ENCODE results near the gene HPD.
A peak's percentile ranks its signal among the peaks of the same experiment; 100 is the strongest.

The HPD gene

DNA sequence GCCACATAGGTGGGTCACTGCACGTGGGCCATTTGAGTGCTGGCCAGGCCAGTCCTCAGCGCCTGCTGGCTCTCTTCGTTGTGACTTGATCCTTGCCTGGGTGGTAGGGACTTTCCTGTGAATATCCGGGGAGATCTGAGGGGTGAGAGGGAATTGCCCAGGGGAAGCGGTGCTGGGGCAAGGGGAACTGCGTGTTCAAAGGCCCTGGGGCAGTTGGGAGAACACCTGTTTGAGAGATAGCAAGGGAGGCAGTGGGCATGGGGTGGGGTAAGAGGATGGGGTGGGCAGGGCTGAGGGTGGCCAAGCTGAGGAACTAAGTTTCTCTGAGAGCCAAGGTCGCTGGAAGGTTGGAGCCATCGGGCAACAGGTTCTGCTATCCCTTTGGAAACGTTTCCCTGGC is 29.8 kb downstream of the HPD start:
- no peaks in the 10 kb centered on the region for H3K27me3 Mint-ChIP-seq (ENCODE audit: low read depth)
- peaks cover 53% of the 10 kb centered on the region for H3K36me3 Mint-ChIP-seq (ENCODE audit: low read depth)
- no peaks in the 10 kb centered on the region for H3K4me1 Mint-ChIP-seq (ENCODE audit: low read depth)
- no peak overlapping the region for H3K4me3 Mint-ChIP-seq
- no peak for DNase-seq (ENCODE audit: low spot score)
- H3K9me3 Mint-ChIP-seq, result no peaks in the 10 kb centered on the region
- H3K27ac Mint-ChIP-seq, result no peak overlapping the region

GRCh38 chr12:121828306-121828705 is 30.4 kb downstream of the HPD start:
- Mint-ChIP-seq H3K36me3 (ENCODE audit: low read depth) (peaks cover 57% of the 10 kb centered on the region), H3K27me3 (ENCODE audit: low read depth) (no peaks in the 10 kb centered on the region), H3K9me3 (no peaks in the 10 kb centered on the region), H3K27ac (no peak overlapping the region), H3K4me3 (no peak overlapping the region), H3K4me1 (ENCODE audit: low read depth) (no peaks in the 10 kb centered on the region)
- DNase-seq (ENCODE audit: low spot score), result no peak

GRCh38 chr12:121827351-121828099 is 31.1 kb downstream of the HPD start:
- no peaks in the 10 kb centered on the region for H3K27me3 Mint-ChIP-seq (ENCODE audit: low read depth)
- H3K4me1 Mint-ChIP-seq (ENCODE audit: low read depth), result no peaks in the 10 kb centered on the region
- H3K36me3 Mint-ChIP-seq (ENCODE audit: low read depth), result peaks cover 55% of the 10 kb centered on the region
- H3K9me3 Mint-ChIP-seq, result no peaks in the 10 kb centered on the region
- no peak overlapping the region for H3K27ac Mint-ChIP-seq
- DNase-seq (ENCODE audit: low spot score), result no peak
- H3K4me3 Mint-ChIP-seq, result no peak overlapping the region

GRCh38 chr12:121826318-121827150 is 32.1 kb downstream of the HPD start:
- peaks cover 53% of the 10 kb centered on the region for H3K36me3 Mint-ChIP-seq (ENCODE audit: low read depth)
- DNase-seq (ENCODE audit: low spot score), result no peak
- no peaks in the 10 kb centered on the region for H3K27me3 Mint-ChIP-seq (ENCODE audit: low read depth)
- no peaks in the 10 kb centered on the region for H3K9me3 Mint-ChIP-seq
- no peak overlapping the region for H3K4me3 Mint-ChIP-seq
- no peaks in the 10 kb centered on the region for H3K4me1 Mint-ChIP-seq (ENCODE audit: low read depth)
- peak overlapping the region; percentile 34 for H3K27ac Mint-ChIP-seq

GRCh38 chr12:121825041-121825523 is 33.6 kb downstream of the HPD start:
- no peak overlapping the region for H3K27ac Mint-ChIP-seq
- peaks cover 52% of the 10 kb centered on the region for H3K36me3 Mint-ChIP-seq (ENCODE audit: low read depth)
- H3K9me3 Mint-ChIP-seq, result no peaks in the 10 kb centered on the region
- no peak overlapping the region for H3K4me3 Mint-ChIP-seq
- H3K4me1 Mint-ChIP-seq (ENCODE audit: low read depth), result no peaks in the 10 kb centered on the region
- H3K27me3 Mint-ChIP-seq (ENCODE audit: low read depth), result no peaks in the 10 kb centered on the region
- DNase-seq (ENCODE audit: low spot score), result no peak

DNA sequence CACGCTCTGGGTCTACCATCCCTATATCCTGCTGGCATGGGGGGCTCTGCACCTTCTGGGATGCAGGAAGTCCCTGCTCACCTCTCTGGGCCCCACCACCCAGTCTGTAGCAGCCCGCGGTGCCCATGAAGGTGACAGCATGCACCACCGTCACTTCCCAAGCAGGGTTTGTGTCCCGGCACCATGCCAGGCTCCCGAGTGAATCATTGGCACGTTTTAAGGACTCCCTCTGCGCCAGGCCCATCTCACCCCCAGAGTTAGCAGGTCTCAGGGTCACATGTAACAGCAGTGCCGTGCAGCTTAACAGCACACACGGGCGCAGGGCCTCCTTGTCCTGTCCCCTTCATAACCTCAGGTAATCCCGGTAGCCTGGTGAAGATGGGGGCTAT is 34.9 kb downstream of the HPD start:
- Mint-ChIP-seq H3K27me3 (ENCODE audit: low read depth) (no peaks in the 10 kb centered on the region), H3K9me3 (no peaks in the 10 kb centered on the region), H3K36me3 (ENCODE audit: low read depth) (peaks cover 50% of the 10 kb centered on the region), H3K27ac (no peak overlapping the region), H3K4me1 (ENCODE audit: low read depth) (no peaks in the 10 kb centered on the region), H3K4me3 (no peak overlapping the region)
- no peak for DNase-seq (ENCODE audit: low spot score)

GRCh38 chr12:121823101-121823726 is 35.4 kb downstream of the HPD start:
- Mint-ChIP-seq H3K36me3 (ENCODE audit: low read depth) (peaks cover 45% of the 10 kb centered on the region), H3K4me3 (no peak overlapping the region), H3K27me3 (ENCODE audit: low read depth) (no peaks in the 10 kb centered on the region), H3K4me1 (ENCODE audit: low read depth) (no peaks in the 10 kb centered on the region), H3K27ac (no peak overlapping the region), H3K9me3 (no peaks in the 10 kb centered on the region)
- DNase-seq (ENCODE audit: low spot score), result no peak

- no peaks in the 10 kb centered on the region for H3K4me1 Mint-ChIP-seq (ENCODE audit: low read depth)
- no peaks in the 10 kb centered on the region for H3K9me3 Mint-ChIP-seq
- H3K36me3 Mint-ChIP-seq (ENCODE audit: low read depth), result peaks cover 50% of the 10 kb centered on the region
- no peak overlapping the region for H3K4me3 Mint-ChIP-seq
- no peaks in the 10 kb centered on the region for H3K27me3 Mint-ChIP-seq (ENCODE audit: low read depth)
- DNase-seq (ENCODE audit: low spot score), result no peak
- H3K27ac Mint-ChIP-seq, result no peak overlapping the region
Observed at GRCh38 chr12:121822393-121823100, 36.1 kb downstream of the HPD start.

- H3K27me3 Mint-ChIP-seq (ENCODE audit: low read depth), result no peaks in the 10 kb centered on the region
- peaks cover 54% of the 10 kb centered on the region for H3K36me3 Mint-ChIP-seq (ENCODE audit: low read depth)
- H3K27ac Mint-ChIP-seq, result no peak overlapping the region
- DNase-seq (ENCODE audit: low spot score), result no peak
- no peaks in the 10 kb centered on the region for H3K9me3 Mint-ChIP-seq
- no peak overlapping the region for H3K4me3 Mint-ChIP-seq
- H3K4me1 Mint-ChIP-seq (ENCODE audit: low read depth), result no peaks in the 10 kb centered on the region
Observed at GRCh38 chr12:121820056-121820455, 38.6 kb downstream of the HPD start.

- no peaks in the 10 kb centered on the region for H3K9me3 Mint-ChIP-seq
- peak overlapping the region; percentile 26 for H3K27ac Mint-ChIP-seq
- peaks cover 58% of the 10 kb centered on the region for H3K36me3 Mint-ChIP-seq (ENCODE audit: low read depth)
Observed at GRCh38 chr12:121819212-121819949, 39.3 kb downstream of the HPD start.

DNA sequence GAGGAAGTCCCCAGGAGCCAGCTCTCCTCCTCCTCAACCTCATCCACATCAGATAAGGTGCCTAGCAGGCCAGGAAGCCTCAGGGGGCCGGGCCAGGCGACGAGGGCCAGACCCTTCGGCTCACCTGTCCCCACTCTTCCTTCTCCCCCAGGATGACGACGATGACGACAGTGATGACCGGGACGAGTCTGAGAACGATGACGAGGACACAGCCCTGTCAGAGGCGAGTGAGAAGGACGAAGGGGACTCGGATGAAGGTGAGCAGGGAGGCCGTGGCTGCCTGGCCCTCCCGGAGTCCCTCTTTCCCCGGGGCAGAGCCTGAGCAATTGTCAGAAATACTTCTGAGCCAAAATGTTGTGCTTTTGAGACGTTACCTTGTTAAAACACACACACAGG is 41.0 kb downstream of the HPD start:
- no peak for DNase-seq (ENCODE audit: low spot score)
- no peak overlapping the region for H3K27ac Mint-ChIP-seq
- no peaks in the 10 kb centered on the region for H3K9me3 Mint-ChIP-seq
- no peak overlapping the region for H3K4me3 Mint-ChIP-seq
- peaks cover 61% of the 10 kb centered on the region for H3K36me3 Mint-ChIP-seq (ENCODE audit: low read depth)
- no peaks in the 10 kb centered on the region for H3K27me3 Mint-ChIP-seq (ENCODE audit: low read depth)
- H3K4me1 Mint-ChIP-seq (ENCODE audit: low read depth), result peaks cover 10% of the 10 kb centered on the region

More at GRCh38 chr12:121819212-121819949, 39.3 kb downstream of the HPD start:
- H3K4me3 Mint-ChIP-seq, result no peak overlapping the region
- no peaks in the 10 kb centered on the region for H3K4me1 Mint-ChIP-seq (ENCODE audit: low read depth)
- H3K27me3 Mint-ChIP-seq (ENCODE audit: low read depth), result no peaks in the 10 kb centered on the region
- no peak for DNase-seq (ENCODE audit: low spot score)

GRCh38 chr12:121816925-121817647 is 41.6 kb downstream of the HPD start:
- H3K9me3 Mint-ChIP-seq, result no peaks in the 10 kb centered on the region
- H3K27ac Mint-ChIP-seq, result no peak overlapping the region
- no peak overlapping the region for H3K4me3 Mint-ChIP-seq
- no peak for DNase-seq (ENCODE audit: low spot score)
- no peaks in the 10 kb centered on the region for H3K27me3 Mint-ChIP-seq (ENCODE audit: low read depth)
- H3K4me1 Mint-ChIP-seq (ENCODE audit: low read depth), result peaks cover 14% of the 10 kb centered on the region
- H3K36me3 Mint-ChIP-seq (ENCODE audit: low read depth), result peaks cover 64% of the 10 kb centered on the region

GRCh38 chr12:121815263-121815662 is 43.4 kb downstream of the HPD start:
- peak overlapping the region; percentile 21 for H3K27ac Mint-ChIP-seq
- H3K27me3 Mint-ChIP-seq (ENCODE audit: low read depth), result no peaks in the 10 kb centered on the region
- H3K4me1 Mint-ChIP-seq (ENCODE audit: low read depth), result peaks cover 24% of the 10 kb centered on the region
- peaks cover 63% of the 10 kb centered on the region for H3K36me3 Mint-ChIP-seq (ENCODE audit: low read depth)
- no peaks in the 10 kb centered on the region for H3K9me3 Mint-ChIP-seq
- DNase-seq (ENCODE audit: low spot score), result no peak
- H3K4me3 Mint-ChIP-seq, result no peak overlapping the region
